Measurements from ENCODE around the gene SLC39A9.

Gene SLC39A9

DNA sequence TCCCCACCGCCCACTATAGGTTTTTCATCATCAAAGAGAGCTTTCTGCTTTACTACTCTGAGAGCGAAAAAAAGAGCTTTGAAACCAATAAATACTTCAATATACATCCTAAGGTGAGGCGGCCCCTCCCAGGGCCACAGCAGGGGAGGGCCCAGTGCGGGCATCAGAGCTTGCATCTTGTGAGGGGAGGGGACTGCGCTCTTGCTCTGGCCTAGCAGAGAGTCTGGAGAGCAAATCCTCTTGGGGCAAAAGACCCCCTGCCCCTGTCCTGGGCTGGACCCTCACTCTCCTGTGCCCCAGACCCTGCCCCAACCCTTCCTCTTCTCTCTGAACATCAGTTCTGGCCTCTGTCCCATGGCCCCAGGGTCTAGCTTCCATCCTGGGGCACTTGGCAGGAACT lies 101.6 kb downstream of the SLC39A9 start:
- DNase-seq (ENCODE audit: low read depth), result no peak

- no peak for DNase-seq (ENCODE audit: low read depth)
Measured at GRCh38 chr14:69500736-69501135, 102.2 kb downstream of the SLC39A9 start.

- DNase-seq (ENCODE audit: low read depth), result no peak
Measured at GRCh38 chr14:69501423-69501838, 102.9 kb downstream of the SLC39A9 start.

DNA sequence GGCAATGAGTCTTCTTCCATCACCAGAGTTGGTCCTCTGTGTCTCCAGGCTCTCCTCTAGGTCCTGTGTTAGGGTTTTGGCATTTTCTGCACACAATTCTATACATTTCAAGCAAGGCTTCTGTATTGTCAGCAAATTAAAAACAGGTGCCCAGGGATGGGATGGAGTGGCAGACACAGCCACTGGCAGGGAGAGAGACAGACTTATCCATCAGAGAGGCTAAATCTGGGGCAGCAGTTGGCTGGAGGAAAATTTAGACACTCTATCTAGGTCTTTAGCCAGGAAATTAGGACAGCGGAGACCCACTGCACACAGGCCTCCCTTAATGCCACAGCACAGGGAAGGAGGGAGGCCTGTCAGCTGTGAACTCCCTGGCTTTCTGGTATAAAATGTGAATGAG lies 106.3 kb downstream of the SLC39A9 start:
- no peak for DNase-seq (ENCODE audit: low read depth)

DNA sequence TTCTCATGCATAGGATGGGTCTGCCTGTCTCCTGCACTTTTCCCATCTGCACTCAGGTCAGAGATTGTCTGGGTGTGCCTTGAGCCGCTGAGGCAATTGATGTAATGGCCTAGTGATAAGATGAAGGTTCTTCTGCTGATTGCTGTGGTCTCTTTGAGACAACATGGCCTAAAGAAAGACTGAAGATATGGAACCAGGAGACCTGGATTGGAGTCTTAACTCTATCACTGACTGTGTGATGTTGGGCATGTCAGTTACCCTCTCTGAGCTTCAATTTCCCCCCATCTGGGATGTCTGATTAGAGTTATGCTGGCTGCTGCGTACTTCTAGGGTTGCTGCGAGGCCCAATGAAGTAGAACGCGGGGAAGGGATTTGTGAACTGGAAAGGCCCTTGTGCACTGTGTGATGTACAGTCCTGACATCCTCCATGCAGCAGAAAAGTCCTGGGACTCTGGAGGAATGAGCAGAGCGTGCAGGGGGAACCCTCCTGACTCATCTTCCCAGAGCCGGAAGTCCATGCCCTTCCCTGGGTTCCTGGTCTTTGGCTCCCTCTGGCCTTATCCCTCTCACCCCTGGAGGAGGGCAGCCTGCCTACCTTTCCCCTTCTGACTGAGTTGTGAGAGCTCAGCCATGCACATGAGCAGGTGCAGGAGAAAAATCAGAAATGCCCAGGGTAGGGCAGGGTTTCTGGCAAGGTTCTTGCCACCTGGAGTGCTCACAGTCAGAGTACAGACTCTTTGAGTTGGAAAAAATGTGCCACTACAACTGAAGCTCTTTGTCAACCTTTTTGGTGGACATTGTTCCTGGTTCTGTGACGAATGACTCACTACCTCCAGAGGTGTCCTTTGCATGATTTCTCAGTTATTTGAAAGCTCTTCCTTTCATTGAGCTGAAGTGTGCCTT lies 107.1 kb downstream of the SLC39A9 start:
- no peak for DNase-seq (ENCODE audit: low read depth)

DNA sequence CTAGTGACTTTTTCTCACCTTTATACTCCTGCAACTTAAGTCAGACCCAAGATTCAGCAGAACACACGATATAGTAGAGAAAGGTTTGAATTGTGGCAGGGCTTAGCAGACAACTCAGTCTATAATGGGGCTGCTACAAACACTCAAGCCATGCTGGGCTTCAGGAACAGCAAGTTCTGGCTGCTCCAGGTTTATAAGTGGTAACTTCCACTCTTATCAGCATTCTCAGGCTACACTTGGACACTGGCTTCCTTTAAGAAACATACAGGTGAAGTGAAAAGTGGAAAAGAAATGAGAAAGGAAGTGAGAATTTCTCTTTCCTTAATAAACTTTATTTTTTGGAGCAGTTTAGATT lies 107.7 kb downstream of the SLC39A9 start:
- no peak for DNase-seq (ENCODE audit: low read depth)
